H9 (cell line): ENCODE data around the gene JARID2. TPM values are rescaled to one million over a fixed set of nuclear protein-coding genes. Genes with fewer than 3 reads are reported as not detected.

Source experiments
- DNase-seq: peaks from one replicate; pipeline ENCODE4 v3.0.0-alpha.2; 2017
- H2AFZ ChIP-seq: one replicate; pipeline ENCODE4 v1.6.1; 2013; ENCODE audit warnings: mild to moderate bottlenecking, low read length, control low read depth, moderate library complexity
- H2AK5ac ChIP-seq: 2 replicates; pipeline ENCODE4 v1.6.1; 2013; ENCODE audit warnings: low read length, control low read depth, mixed read lengths; ENCODE audit not compliant: insufficient read length
- H2BK120ac ChIP-seq: one replicate; pipeline ENCODE4 v1.6.1; 2013; ENCODE audit warnings: low read depth, mild to moderate bottlenecking, low read length, control low read depth, inconsistent platforms; ENCODE audit not compliant: poor library complexity, severe bottlenecking
- H2BK12ac ChIP-seq: 2 replicates; pipeline ENCODE4 v1.6.1; 2013; ENCODE audit warnings: low read length, control low read depth, mixed read lengths, low read depth; ENCODE audit not compliant: insufficient read length
- H2BK15ac ChIP-seq: 2 replicates; pipeline ENCODE4 v1.6.1; 2013; ENCODE audit warnings: low read depth, low read length, control low read depth
- H2BK20ac ChIP-seq: one replicate; pipeline ENCODE4 v1.6.1; 2013; ENCODE audit warnings: low read depth, mild to moderate bottlenecking, low read length, control low read depth, inconsistent platforms; ENCODE audit not compliant: poor library complexity, severe bottlenecking
- H2BK5ac ChIP-seq: 2 replicates; pipeline ENCODE4 v1.6.1; 2013; ENCODE audit warnings: low read length, control low read depth, mixed read lengths; ENCODE audit not compliant: insufficient read length
- H3K14ac ChIP-seq: 2 replicates; pipeline ENCODE4 v1.6.1; 2013; ENCODE audit warnings: low read length, control low read depth; ENCODE audit not compliant: insufficient read depth
- H3K18ac ChIP-seq: 2 replicates; pipeline ENCODE4 v1.6.1; 2013; ENCODE audit warnings: low read depth, mild to moderate bottlenecking, mixed read lengths, low read length, control low read depth; ENCODE audit not compliant: insufficient read length
- H3K23ac ChIP-seq: 2 replicates; pipeline ENCODE4 v1.6.1; 2013; ENCODE audit warnings: low read length, control low read depth, mixed read lengths, low read depth; ENCODE audit not compliant: insufficient read length
- H3K23me2 ChIP-seq: 2 replicates; pipeline ENCODE4 v1.6.1; 2013; ENCODE audit warnings: low read depth, mild to moderate bottlenecking, mixed read lengths, low read length, control low read depth; ENCODE audit not compliant: insufficient read length, poor library complexity, severe bottlenecking
- H3K27ac ChIP-seq: 2 replicates; pipeline ENCODE4 v1.5.1; 2013; ENCODE audit warnings: low read length, control low read depth, mixed read lengths, low read depth; ENCODE audit not compliant: insufficient read length
- H3K27me3 ChIP-seq: 2 replicates; pipeline ENCODE4 v1.6.1; 2013; ENCODE audit warnings: low read length, control low read depth, inconsistent platforms; ENCODE audit not compliant: insufficient read depth
- H3K4ac ChIP-seq: 2 replicates; pipeline ENCODE4 v1.6.1; 2013; ENCODE audit warnings: low read depth, mild to moderate bottlenecking, control low read depth, inconsistent platforms, low read length, moderate library complexity
- H3K4me1 ChIP-seq: 2 replicates; pipeline ENCODE4 v1.6.1; 2013; ENCODE audit warnings: low read length, control low read depth, inconsistent platforms; ENCODE audit not compliant: insufficient read depth
- H3K4me2 ChIP-seq: 2 replicates; pipeline ENCODE4 v1.6.1; 2013; ENCODE audit warnings: low read length, control low read depth, mixed read lengths; ENCODE audit not compliant: insufficient read length, insufficient read depth
- H3K56ac ChIP-seq: 2 replicates; pipeline ENCODE4 v1.6.1; 2013; ENCODE audit warnings: low read depth, mild to moderate bottlenecking, mixed read lengths, low read length, control low read depth; ENCODE audit not compliant: insufficient read length
- H3K79me1 ChIP-seq: 2 replicates; pipeline ENCODE4 v1.6.1; 2013; ENCODE audit warnings: low read depth, mild to moderate bottlenecking, moderate library complexity, low read length, control low read depth, inconsistent platforms; ENCODE audit not compliant: insufficient read depth, poor library complexity, severe bottlenecking
- H3K79me2 ChIP-seq: 2 replicates; pipeline ENCODE4 v1.6.1; 2013; ENCODE audit warnings: low read length, control low read depth, inconsistent platforms; ENCODE audit not compliant: insufficient read depth
- H3K9ac ChIP-seq: 2 replicates; pipeline ENCODE4 v1.6.1; 2013; ENCODE audit warnings: low read length, control low read depth, mixed read lengths; ENCODE audit not compliant: insufficient read length; ENCODE audit errors: extremely low read depth
- H3K9me3 ChIP-seq: one replicate; pipeline ENCODE4 v1.6.1; 2013; ENCODE audit warnings: low read depth, low read length, inconsistent platforms; ENCODE audit not compliant: control insufficient read depth
- H3T11ph ChIP-seq: one replicate; pipeline ENCODE4 v1.6.1; 2013; ENCODE audit warnings: mild to moderate bottlenecking, low read length, control low read depth, inconsistent platforms
- H4K20me1 ChIP-seq: one replicate; pipeline ENCODE4 v1.6.1; 2013; ENCODE audit not compliant: control insufficient read depth, insufficient read length, insufficient read depth
- H4K5ac ChIP-seq: 2 replicates; pipeline ENCODE4 v1.6.1; 2013; ENCODE audit warnings: low read depth, mild to moderate bottlenecking, mixed read lengths, low read length, control low read depth; ENCODE audit not compliant: insufficient read length
- H4K8ac ChIP-seq: replicated peaks from 2 replicates; pipeline ENCODE4 v1.6.1; 2013; ENCODE audit warnings: low read length, control low read depth, mixed read lengths, low read depth; ENCODE audit not compliant: insufficient read length
- H4K91ac ChIP-seq: 2 replicates; pipeline ENCODE4 v1.6.1; 2013; ENCODE audit warnings: low read depth, mild to moderate bottlenecking, moderate library complexity, mixed read lengths, low read length, control low read depth; ENCODE audit not compliant: insufficient read length
- H3K27ac Mint-ChIP-seq, 3 experiments: 2 replicates in 2 of 3; 3 replicates in 1 of 3; pipeline ENCODE4 v1.8.0; 2020 to 2021; ENCODE audit warnings: mixed read lengths in 3 of 3, mild to moderate bottlenecking in 1 of 3, moderate library complexity in 1 of 3
- H3K27me3 Mint-ChIP-seq: 2 replicates; pipeline ENCODE4 v1.8.0; 2021; ENCODE audit warnings: low read depth, mild to moderate bottlenecking, moderate library complexity, mixed read lengths
- H3K36me3 Mint-ChIP-seq, 3 experiments: 2 replicates in 2 of 3; 3 replicates in 1 of 3; pipeline ENCODE4 v1.8.0; 2020 to 2021; ENCODE audit warnings: low read depth in 3 of 3, mixed read lengths in 3 of 3; ENCODE audit not compliant: insufficient read depth in 1 of 3
- H3K4me1 Mint-ChIP-seq, 2 experiments: 2 replicates each; pipeline ENCODE4 v1.8.0; 2020; ENCODE audit warnings: mixed read lengths in 2 of 2
- H3K4me3 Mint-ChIP-seq, 2 experiments: 2 replicates in 1 of 2; 3 replicates in 1 of 2; pipeline ENCODE4 v1.8.0; 2020 to 2021; ENCODE audit warnings: mild to moderate bottlenecking in 2 of 2, mixed read lengths in 2 of 2, moderate library complexity in 1 of 2
- H3K9me3 Mint-ChIP-seq, 2 experiments: 2 replicates in 1 of 2; 3 replicates in 1 of 2; pipeline ENCODE4 v1.8.0; 2020; ENCODE audit warnings: mild to moderate bottlenecking in 2 of 2, mixed read lengths in 2 of 2, moderate library complexity in 1 of 2
- CTCF ChIP-seq: fragments of 200-600 bp; sonication (generic); conservative IDR thresholded peaks from 3 replicates; pipeline ENCODE4 v1.8.0; 2021; ENCODE audit warnings: antibody characterized with exemption, mild to moderate bottlenecking
- WGBS: extraction: QIAGEN DNeasy Blood & Tissue Kit; methylation state at CpG from one replicate; pipeline ENCODE4 v1.1.7; 2013; ENCODE audit warnings: missing lambda C conversion rate, low lambda C conversion rate, mixed read lengths; ENCODE audit not compliant: insufficient read length; ENCODE audit errors: extremely low coverage; 5-methylcytosine and 5-hydroxymethylcytosine counted together
- total RNA-seq: library from RNA; stranded (reverse); gene quantifications from 2 replicates; pipeline ENCODE4 v1.2.1, GENCODE V29; 2021

JARID2 gene
- total RNA-seq, 1 experiment from 2014 or later = 174 TPM

- no peak for DNase-seq
- H4K8ac ChIP-seq = no peak overlapping the region
- no peak overlapping the region for H3K9ac ChIP-seq
- peaks cover 3% of the 10 kb centered on the region for H3K79me1 ChIP-seq
- H3K4ac ChIP-seq = no peak overlapping the region
- H2BK120ac ChIP-seq = no peak overlapping the region
- no peak overlapping the region for H3K4me3 Mint-ChIP-seq
- H3K79me2 ChIP-seq = peaks cover 68% of the 10 kb centered on the region
- TF ChIP-seq CTCF = no peak
- no peak overlapping the region for H2BK5ac ChIP-seq
- no peaks in the 10 kb centered on the region for H3K9me3 ChIP-seq
- H4K20me1 ChIP-seq = no peaks in the 10 kb centered on the region
- H3K4me2 ChIP-seq = no peak overlapping the region
- peaks cover 39 to 43% of the 10 kb centered on the region in 2 experiments for H3K4me1 Mint-ChIP-seq
- H3K4me1 ChIP-seq = peaks cover 7% of the 10 kb centered on the region; the same call in 1 of the 2 replicates
- no peak overlapping the region for H3K56ac ChIP-seq
- H2BK12ac ChIP-seq = no peak overlapping the region
- H3K36me3 Mint-ChIP-seq = peaks cover 58 to 68% (median 61%) of the 10 kb centered on the region in 3 experiments
- no peaks in the 10 kb centered on the region for H3K23me2 ChIP-seq
- H3K27ac ChIP-seq = no peak overlapping the region
- no peaks in the 10 kb centered on the region; the same call in 1 of the 2 replicates for H3K27me3 Mint-ChIP-seq
- H4K5ac ChIP-seq = no peak overlapping the region
- no peak overlapping the region for H3K18ac ChIP-seq
- H2BK20ac ChIP-seq = no peak overlapping the region
- no peak overlapping the region; a peak in 1 of 7 replicates for H3K27ac Mint-ChIP-seq
- no peak overlapping the region for H3T11ph ChIP-seq
- H3K14ac ChIP-seq = no peak overlapping the region
- WGBS = 100% methylated on average over 3 of the region's 6 CpGs
- no peaks in the 10 kb centered on the region for H3K27me3 ChIP-seq
- H2AFZ ChIP-seq = no peak overlapping the region
- H3K23ac ChIP-seq = no peak overlapping the region
- no peak overlapping the region for H2AK5ac ChIP-seq
- H4K91ac ChIP-seq = no peak overlapping the region
- peaks cover 20 to 38% of the 10 kb centered on the region in 2 experiments for H3K9me3 Mint-ChIP-seq
- H2BK15ac ChIP-seq = no peak overlapping the region
Measured at GRCh38 chr6:15416932-15417509, 171.2 kb downstream of the JARID2 start.
